ENCODE measurements around the gene CPS1. TPM values are rescaled to one million over a fixed set of nuclear protein-coding genes. Genes with fewer than 3 reads are reported as not detected.

Gene CPS1
- total RNA-seq, 1 donor from 2014 or later, result 8.0 TPM

DNA sequence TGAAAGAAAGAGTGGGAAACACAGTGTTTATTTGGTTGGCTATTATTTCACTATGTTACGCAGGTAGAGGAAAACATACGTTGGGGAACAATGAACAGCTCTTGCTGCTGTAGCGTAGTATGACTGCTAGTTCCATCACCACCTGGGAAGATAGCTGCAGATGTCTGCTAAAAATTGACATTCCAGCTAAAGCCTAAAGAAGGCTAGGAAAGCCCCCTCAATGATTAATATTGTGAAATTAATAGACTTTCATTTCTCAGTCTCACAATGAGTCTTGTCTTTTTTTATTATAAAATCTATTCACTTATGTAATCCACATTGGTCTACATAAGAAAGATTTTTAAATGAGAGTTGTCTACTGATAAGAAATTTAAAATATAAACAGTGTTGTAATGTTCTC lies 165.7 kb downstream of the CPS1 start:
- H3K4me3 ChIP-seq (ENCODE audit: insufficient read depth, low read depth, low read length), result no peak overlapping the region
- H2AFZ ChIP-seq (ENCODE audit: low read depth, low read length), result no peak overlapping the region
- no peaks in the 10 kb centered on the region for H4K20me1 ChIP-seq (ENCODE audit: insufficient read depth, low read length)
- H3K79me2 ChIP-seq (ENCODE audit: insufficient read depth, low read length), result no peaks in the 10 kb centered on the region
- no peaks in the 10 kb centered on the region for H3K36me3 Mint-ChIP-seq (ENCODE audit: low read depth, unreplicated experiment)
- no peak overlapping the region for H3K9ac ChIP-seq (ENCODE audit: low read length)
- no peak for DNase-seq (ENCODE audit: low read depth)
- TF ChIP-seq CTCF (IDR thresholded peaks at IDR 0.05; ENCODE audit: insufficient read depth, low read depth, low read length) (no peak), EZH2 (IDR thresholded peaks at IDR 0.05; ENCODE audit: insufficient read depth, low read length) (no peak)
- H3K27me3 ChIP-seq (ENCODE audit: insufficient read depth, low read length), result no peaks in the 10 kb centered on the region
- FAIRE-seq, result no peak
- no peaks in the 10 kb centered on the region for H3K9me3 Mint-ChIP-seq (ENCODE audit: unreplicated experiment)
- no peaks in the 10 kb centered on the region for H3K27me3 Mint-ChIP-seq (ENCODE audit: low read depth, unreplicated experiment)
- H3K4me1 ChIP-seq (ENCODE audit: insufficient read depth, low read length), result no peaks in the 10 kb centered on the region
- no peaks in the 10 kb centered on the region for H3K4me1 Mint-ChIP-seq (ENCODE audit: low read depth, unreplicated experiment)
- no peak overlapping the region for H3K27ac Mint-ChIP-seq (ENCODE audit: unreplicated experiment)
- H3K36me3 ChIP-seq (ENCODE audit: insufficient read depth, low read length), result no peaks in the 10 kb centered on the region
- no peak overlapping the region for H3K27ac ChIP-seq (ENCODE audit: low read depth, low read length)
- H3K9me3 ChIP-seq (ENCODE audit: insufficient read depth, low read depth, low read length), result no peaks in the 10 kb centered on the region
- H3K4me3 Mint-ChIP-seq (ENCODE audit: unreplicated experiment), result no peak overlapping the region
- no peak overlapping the region for H3K4me2 ChIP-seq (ENCODE audit: low read length)

DNA sequence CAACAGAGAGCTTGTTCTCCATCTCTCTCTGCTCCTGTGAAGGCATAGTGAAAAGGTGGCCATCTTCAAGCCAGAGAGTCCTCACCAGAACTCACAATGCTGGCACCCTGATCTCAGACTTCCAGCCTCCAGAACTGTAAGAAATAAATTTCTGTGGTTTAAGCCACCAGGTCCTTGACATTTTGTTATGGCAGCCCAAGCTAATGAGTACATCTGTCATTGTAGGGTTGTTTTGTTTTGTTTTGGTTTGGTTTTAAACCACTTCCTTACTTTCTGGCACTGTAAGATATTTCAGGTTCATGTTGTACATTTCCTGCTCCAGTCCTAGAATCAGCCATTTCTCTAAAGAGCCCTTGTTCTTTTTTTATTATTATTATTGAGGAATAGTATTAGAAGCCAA lies 171.2 kb downstream of the CPS1 start:
- H3K4me1 Mint-ChIP-seq (ENCODE audit: low read depth, unreplicated experiment), result no peaks in the 10 kb centered on the region
- no peaks in the 10 kb centered on the region for H3K36me3 ChIP-seq (ENCODE audit: insufficient read depth, low read length)
- no peak overlapping the region for H3K4me2 ChIP-seq (ENCODE audit: low read length)
- FAIRE-seq (no peak), DNase-seq (ENCODE audit: low read depth) (no peak)
- H3K27me3 Mint-ChIP-seq (ENCODE audit: low read depth, unreplicated experiment), result no peaks in the 10 kb centered on the region
- no peak overlapping the region for H3K4me3 ChIP-seq (ENCODE audit: insufficient read depth, low read depth, low read length)
- no peaks in the 10 kb centered on the region for H3K9me3 Mint-ChIP-seq (ENCODE audit: unreplicated experiment)
- no peak overlapping the region for H3K27ac Mint-ChIP-seq (ENCODE audit: unreplicated experiment)
- H3K4me3 Mint-ChIP-seq (ENCODE audit: unreplicated experiment), result no peak overlapping the region
- H2AFZ ChIP-seq (ENCODE audit: low read depth, low read length), result no peak overlapping the region
- H3K79me2 ChIP-seq (ENCODE audit: insufficient read depth, low read length), result no peaks in the 10 kb centered on the region
- no peak overlapping the region for H3K9ac ChIP-seq (ENCODE audit: low read length)
- H3K36me3 Mint-ChIP-seq (ENCODE audit: low read depth, unreplicated experiment), result no peaks in the 10 kb centered on the region
- H3K27me3 ChIP-seq (ENCODE audit: insufficient read depth, low read length), result no peaks in the 10 kb centered on the region
- H3K27ac ChIP-seq (ENCODE audit: low read depth, low read length), result no peak overlapping the region
- no peaks in the 10 kb centered on the region for H3K9me3 ChIP-seq (ENCODE audit: insufficient read depth, low read depth, low read length)
- TF ChIP-seq EZH2 (IDR thresholded peaks at IDR 0.05; ENCODE audit: insufficient read depth, low read length) (no peak), CTCF (IDR thresholded peaks at IDR 0.05; ENCODE audit: insufficient read depth, low read depth, low read length) (no peak)
- H3K4me1 ChIP-seq (ENCODE audit: insufficient read depth, low read length), result no peaks in the 10 kb centered on the region
- no peaks in the 10 kb centered on the region for H4K20me1 ChIP-seq (ENCODE audit: insufficient read depth, low read length)

Other genes with a start within 250 kb of the CPS1 start
- gene MYL1, start 241.4 kb upstream of the CPS1 start, total RNA-seq, result 8.7 and 11.1 TPM in 2 replicates
- gene LANCL1, start 79.8 kb upstream of the CPS1 start, total RNA-seq, result 38.3 and 38.9 TPM in 2 replicates

All from astrocyte (in vitro differentiated cells and primary cell).